Measurements from ENCODE around the gene RBM4B.

RBM4B gene

GRCh38 chr11:66705587-66706335 is 28.1 kb upstream of the RBM4B start:
- no peak for DNase-seq

GRCh38 chr11:66704659-66705360 is 27.1 kb upstream of the RBM4B start:
- no peak for DNase-seq

- DNase-seq, result peak in 1 of 5 experiments; percentile 40
Observed at GRCh38 chr11:66701432-66702240, 23.9 kb upstream of the RBM4B start.

GRCh38 chr11:66700742-66701141 is 23.1 kb upstream of the RBM4B start:
- DNase-seq, result no peak

- no peak for DNase-seq
Observed at GRCh38 chr11:66700337-66700736, 22.6 kb upstream of the RBM4B start.

GRCh38 chr11:66698491-66698890 is 20.8 kb upstream of the RBM4B start:
- DNase-seq, result no peak

- no peak for DNase-seq
Observed at GRCh38 chr11:66697988-66698387, 20.3 kb upstream of the RBM4B start.

GRCh38 chr11:66696146-66696545 is 18.5 kb upstream of the RBM4B start:
- DNase-seq, result no peak

- DNase-seq, result peak; percentile 53 to 79 (median 75)
Observed at GRCh38 chr11:66694732-66695207, 17.1 kb upstream of the RBM4B start.

GRCh38 chr11:66694056-66694410 is 16.3 kb upstream of the RBM4B start:
- DNase-seq, result no peak

GRCh38 chr11:66693356-66694055 is 15.8 kb upstream of the RBM4B start:
- no peak for DNase-seq

- DNase-seq, result no peak
Observed at GRCh38 chr11:66692871-66693331, 15.2 kb upstream of the RBM4B start.

GRCh38 chr11:66692446-66692845 is 14.8 kb upstream of the RBM4B start:
- DNase-seq, result no peak

GRCh38 chr11:66691311-66691980 is 13.8 kb upstream of the RBM4B start:
- DNase-seq, result no peak

- no peak for DNase-seq
Observed at GRCh38 chr11:66689661-66690590, 12.2 kb upstream of the RBM4B start.

- no peak for DNase-seq
Observed at GRCh38 chr11:66688561-66689534, 11.2 kb upstream of the RBM4B start.

- DNase-seq, result no peak
Observed at GRCh38 chr11:66687831-66688281, 10.2 kb upstream of the RBM4B start.

- no peak for DNase-seq
Observed at GRCh38 chr11:66686801-66687750, 9.4 kb upstream of the RBM4B start.

Data from T-helper 2 cell (primary cell).